ENCODE results near the gene CERCAM.
"Not testable (repeated sequence)": the region's sequence is repeated elsewhere in the genome, so short reads cannot be mapped to it uniquely, and the experiment has no call there.

- TF ChIP-seq, protein P1, sequence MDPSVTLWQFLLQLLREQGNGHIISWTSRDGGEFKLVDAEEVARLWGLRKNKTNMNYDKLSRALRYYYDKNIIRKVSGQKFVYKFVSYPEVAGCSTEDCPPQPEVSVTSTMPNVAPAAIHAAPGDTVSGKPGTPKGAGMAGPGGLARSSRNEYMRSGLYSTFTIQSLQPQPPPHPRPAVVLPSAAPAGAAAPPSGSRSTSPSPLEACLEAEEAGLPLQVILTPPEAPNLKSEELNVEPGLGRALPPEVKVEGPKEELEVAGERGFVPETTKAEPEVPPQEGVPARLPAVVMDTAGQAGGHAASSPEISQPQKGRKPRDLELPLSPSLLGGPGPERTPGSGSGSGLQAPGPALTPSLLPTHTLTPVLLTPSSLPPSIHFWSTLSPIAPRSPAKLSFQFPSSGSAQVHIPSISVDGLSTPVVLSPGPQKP (IDR thresholded peaks at IDR 0.05; ENCODE audit: low read depth, low read length) = not testable (repeated sequence)
- TF ChIP-seq CTCF (IDR thresholded peaks at IDR 0.05); RFX5 (IDR thresholded peaks at IDR 0.05); JUN (IDR thresholded peaks at IDR 0.05); ZFP36 (IDR thresholded peaks at IDR 0.05; ENCODE audit: borderline replicate concordance, partially characterized antibody); MYC (IDR thresholded peaks at IDR 0.05; ENCODE audit: borderline replicate concordance, low read length); SMC3 (IDR thresholded peaks at IDR 0.05); EP300 (IDR thresholded peaks at IDR 0.05): not testable (repeated sequence)
These were observed 25.8 kb downstream of the CERCAM start for GRCh38 chr9:128446505-128446904.
